Naive thymus-derived CD4-positive, alpha-beta T cell (primary cell): ENCODE measurements around the gene DUSP22. TPM values are rescaled to one million over a fixed set of nuclear protein-coding genes. Genes with fewer than 3 reads are reported as not detected.

Source experiments
- ATAC-seq: fragments of 150-1000 bp; cut with Tn5 transposase; 2 replicates; pipeline ENCODE4 v1.10.0; 2021; ENCODE audit warnings: mild to moderate bottlenecking, moderate library complexity
- CTCF ChIA-PET: fragments of 350-600 bp; sonication (Branson Sonifier 250); formaldehyde crosslinking; loops from one replicate; lab custom pipeline; 2021; ENCODE audit warnings: antibody characterized with exemption; lab: Charles Lee
- POLR2A ChIA-PET: fragments of 350-600 bp; sonication (Branson Sonifier 250); formaldehyde crosslinking; loops from one replicate; lab custom pipeline; 2021; ENCODE audit warnings: antibody characterized with exemption, inconsistent platforms; lab: Charles Lee
- DNase-seq, 9 donors: peaks; one replicate each; pipeline versions ENCODE4 v3.0.0 to v3.0.0-alpha.2; 2020 to 2022; ENCODE audit warnings: mixed read lengths in 1 of 9
- H3K27ac ChIP-seq: one replicate; pipeline ENCODE4 v1.7.0; 2013; ENCODE audit warnings: mild to moderate bottlenecking, low read depth, low read length, moderate library complexity
- H3K27me3 ChIP-seq, 2 donors: one replicate each; pipeline ENCODE4 v1.7.0; 2013; ENCODE audit warnings: low read length in 2 of 2, mild to moderate bottlenecking in 2 of 2, moderate library complexity in 2 of 2; ENCODE audit not compliant: control insufficient read depth in 2 of 2, insufficient read depth in 2 of 2
- H3K36me3 ChIP-seq, 3 experiments: 1 replicate in 2 of 3; 2 replicates in 1 of 3; pipeline ENCODE4 v1.7.0; 2013; ENCODE audit warnings: low read length in 3 of 3, mild to moderate bottlenecking in 3 of 3, moderate library complexity in 1 of 3; ENCODE audit not compliant: insufficient read depth in 3 of 3, control insufficient read depth in 2 of 3
- H3K4me1 ChIP-seq, 2 donors: one replicate each; pipeline ENCODE4 v1.7.0; 2013; ENCODE audit warnings: low read length in 2 of 2, mild to moderate bottlenecking in 2 of 2, moderate library complexity in 1 of 2; ENCODE audit not compliant: control insufficient read depth in 2 of 2, insufficient read depth in 2 of 2
- H3K4me3 ChIP-seq: 2 replicates; pipeline ENCODE4 v1.7.0; 2013; ENCODE audit warnings: mild to moderate bottlenecking, low read length
- H3K9me3 ChIP-seq, 3 experiments: 1 replicate in 2 of 3; 2 replicates in 1 of 3; pipeline ENCODE4 v1.7.0; 2013; ENCODE audit warnings: low read length in 3 of 3; ENCODE audit not compliant: control insufficient read depth in 2 of 3
- H3K27ac Mint-ChIP-seq, 9 donors: one replicate each; pipeline ENCODE4 v1.8.0; 2020 to 2022; ENCODE audit warnings: mixed read lengths in 9 of 9, mild to moderate bottlenecking in 8 of 9, moderate library complexity in 5 of 9, inconsistent platforms in 2 of 9
- H3K27me3 Mint-ChIP-seq, 5 donors: one replicate each; pipeline ENCODE4 v1.8.0; 2021 to 2022; ENCODE audit warnings: mixed read lengths in 5 of 5, mild to moderate bottlenecking in 1 of 5
- H3K36me3 Mint-ChIP-seq, 5 donors: one replicate each; pipeline ENCODE4 v1.8.0; 2020 to 2022; ENCODE audit warnings: mixed read lengths in 5 of 5, mild to moderate bottlenecking in 3 of 5, inconsistent platforms in 1 of 5
- H3K4me1 Mint-ChIP-seq, 7 donors: one replicate each; pipeline ENCODE4 v1.8.0; 2020 to 2022; ENCODE audit warnings: mixed read lengths in 7 of 7, mild to moderate bottlenecking in 3 of 7, inconsistent platforms in 1 of 7
- H3K4me3 Mint-ChIP-seq, 10 donors: one replicate each; pipeline ENCODE4 v1.8.0; 2020 to 2022; ENCODE audit warnings: mild to moderate bottlenecking in 10 of 10, mixed read lengths in 10 of 10, moderate library complexity in 6 of 10, inconsistent platforms in 2 of 10
- H3K9me3 Mint-ChIP-seq, 11 donors: one replicate each; pipeline ENCODE4 v1.8.0; 2020 to 2022; ENCODE audit warnings: mixed read lengths in 11 of 11, mild to moderate bottlenecking in 4 of 11, inconsistent platforms in 1 of 11, moderate library complexity in 1 of 11
- intact Hi-C, 2 donors: fragments of 100-400 bp; cut with micrococcal nuclease; formaldehyde crosslinking; loops; one replicate each; pipeline ENCODE4 v1.15.1; 2023
- polyA plus RNA-seq, 2 donors: library from polyadenylated mRNA; unstranded; fragments of 300-500 nt; fragmentation: Illumina TruSeq; gene quantifications; one replicate each; pipeline ENCODE4 v1.2.3, GENCODE V29; 2021
- total RNA-seq, 6 experiments: library from RNA in 5 of 6; stranded (reverse) in 5 of 6; gene quantifications; 1 replicate in 5 of 6; 2 replicates in 1 of 6; pipeline ENCODE4 v1.2.3 and lab custom pipeline; 2021 to 2026

The DUSP22 gene
- total and polyA plus RNA-seq, 7 experiments from 2014 or later = 24.8 to 57.2 (median 36.6) TPM

DNA sequence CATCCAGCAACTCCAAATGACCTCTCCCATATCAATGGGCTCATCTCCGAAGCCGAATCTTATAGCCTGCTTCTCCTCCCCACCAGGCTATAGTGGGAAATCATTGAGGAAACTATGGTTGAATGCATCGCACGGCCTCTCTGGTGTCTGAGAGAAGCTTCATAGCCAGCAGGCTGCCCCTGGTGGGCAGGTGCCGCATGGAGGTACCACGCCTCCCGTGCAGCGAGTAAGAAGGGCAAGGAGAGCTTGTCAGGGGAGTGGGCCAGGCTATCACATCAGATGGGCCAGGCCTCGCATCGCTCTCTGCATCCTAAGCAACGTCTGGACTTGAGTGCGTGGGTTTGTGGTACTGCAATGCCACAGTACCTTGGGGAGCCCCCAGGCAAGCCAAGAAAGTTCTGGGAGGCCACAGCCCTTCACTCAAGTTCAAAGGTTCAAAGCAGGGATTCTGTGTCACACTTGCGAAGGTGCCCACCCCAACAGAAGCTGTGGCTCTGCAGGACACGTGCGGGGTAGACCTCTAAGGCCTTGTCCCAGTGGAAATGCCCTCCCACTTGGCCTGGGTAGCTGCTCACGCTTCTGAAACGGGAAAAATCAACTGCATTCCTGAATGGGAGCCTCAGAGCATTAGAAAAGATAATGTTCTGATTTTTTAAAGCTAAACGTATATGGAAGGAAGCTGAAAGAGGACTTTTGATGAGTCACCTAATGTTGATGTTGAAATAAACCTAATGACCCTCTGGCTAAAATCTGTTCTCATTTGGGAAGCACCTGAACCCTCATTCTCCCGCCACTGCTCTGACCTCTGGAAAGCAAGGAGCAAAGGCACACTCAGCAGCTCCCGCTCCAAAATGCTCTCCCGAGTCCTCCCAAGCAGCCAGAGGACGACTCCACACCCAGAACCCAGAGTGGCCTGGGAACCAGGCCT, 90.9 kb downstream of the DUSP22 start:
- Histone ChIP-seq H3K36me3 (no peaks in the 10 kb centered on the region), H3K9me3 (no peaks in the 10 kb centered on the region), H3K4me1 (no peaks in the 10 kb centered on the region), H3K27ac (no peak overlapping the region), H3K4me3 (no peak overlapping the region), H3K27me3 (no peaks in the 10 kb centered on the region)
- no peak overlapping the region for H3K27ac Mint-ChIP-seq
- no peak overlapping the region for H3K4me3 Mint-ChIP-seq
- H3K27me3 Mint-ChIP-seq = peaks cover 2 to 32% (median 16%) of the 10 kb centered on the region in 5 donors
- peaks cover 4 to 18% (median 7%) of the 10 kb centered on the region in 7 donors for H3K4me1 Mint-ChIP-seq
- H3K36me3 Mint-ChIP-seq = peaks cover 0 to 4% (median 0%) of the 10 kb centered on the region in 5 donors
- CTCF ChIA-PET = no interaction called here
- H3K9me3 Mint-ChIP-seq = peaks cover 0 to 2% (median 0%) of the 10 kb centered on the region in 11 donors
- POLR2A ChIA-PET = no interaction called here
- DNase-seq (no peak), ATAC-seq (no peak)
- intact Hi-C loops = loop anchor here in 1 of 2 donors (10.0 kb wide), 1 partner anchor 412 kb away; no protein-coding TSS in a partner anchor

DNA sequence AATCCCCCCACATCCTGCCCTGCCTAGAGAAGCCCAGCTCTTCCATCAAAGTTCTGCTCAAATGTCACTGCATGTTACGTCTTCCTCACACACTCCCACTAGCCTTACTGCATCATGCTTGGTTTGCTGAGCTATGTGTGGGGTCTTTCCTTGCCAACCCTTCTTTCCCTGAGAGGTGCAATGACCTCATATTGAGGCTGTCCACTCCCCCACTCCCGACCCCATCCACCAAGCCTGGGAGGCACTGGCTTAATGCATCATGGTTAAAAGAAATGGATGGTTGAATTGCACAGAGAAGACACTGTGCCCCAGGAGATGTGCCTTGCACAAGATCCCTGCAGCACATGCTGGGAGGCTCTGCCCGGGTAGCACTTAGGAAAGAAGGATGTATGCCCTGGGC, 91.6 kb downstream of the DUSP22 start:
- Mint-ChIP-seq H3K27me3 (peaks cover 2 to 32% (median 20%) of the 10 kb centered on the region in 5 donors), H3K4me1 (peaks cover 0 to 23% (median 6%) of the 10 kb centered on the region in 7 donors), H3K4me3 (no peak overlapping the region), H3K9me3 (peaks cover 0 to 2% (median 0%) of the 10 kb centered on the region in 11 donors), H3K36me3 (peaks cover 0 to 4% (median 0%) of the 10 kb centered on the region in 5 donors), H3K27ac (no peak overlapping the region)
- no peak for DNase-seq
- ChIA-PET CTCF (interaction anchor here (0.8 kb wide), 1 partner anchor 290 kb away, joined by 4 read pairs; no protein-coding TSS in a partner anchor), POLR2A (no interaction called here)
- no peaks in the 10 kb centered on the region for H3K9me3 ChIP-seq
- no peak overlapping the region for H3K4me3 ChIP-seq
- H3K36me3 ChIP-seq = no peaks in the 10 kb centered on the region
- intact Hi-C loops = loop anchor here in 1 of 2 donors (10.0 kb wide), 1 partner anchor 411 kb away; no protein-coding TSS in a partner anchor
- no peaks in the 10 kb centered on the region for H3K4me1 ChIP-seq
- H3K27ac ChIP-seq = no peak overlapping the region
- H3K27me3 ChIP-seq = no peaks in the 10 kb centered on the region
- no peak for ATAC-seq

- H3K27me3 ChIP-seq = no peaks in the 10 kb centered on the region
- peaks cover 5 to 7% of the 10 kb centered on the region in 2 donors for H3K4me1 ChIP-seq
- H3K9me3 ChIP-seq = no peaks in the 10 kb centered on the region
- H3K4me3 Mint-ChIP-seq = no peak overlapping the region
- H3K27ac ChIP-seq = no peak overlapping the region
- DNase-seq (no peak), ATAC-seq (no peak)
- H3K27me3 Mint-ChIP-seq = peaks cover 2 to 30% (median 24%) of the 10 kb centered on the region in 5 donors
- H3K9me3 Mint-ChIP-seq = peaks cover 0 to 2% (median 0%) of the 10 kb centered on the region in 11 donors
- H3K27ac Mint-ChIP-seq = no peak overlapping the region
- H3K4me1 Mint-ChIP-seq = peaks cover 7 to 29% (median 13%) of the 10 kb centered on the region in 7 donors
- H3K4me3 ChIP-seq = no peak overlapping the region
- H3K36me3 ChIP-seq = no peaks in the 10 kb centered on the region
- peaks cover 0 to 4% (median 0%) of the 10 kb centered on the region in 5 donors for H3K36me3 Mint-ChIP-seq
- CTCF ChIA-PET = interaction anchor here (0.8 kb wide), 1 partner anchor 289 kb away, joined by 4 read pairs; no protein-coding TSS in a partner anchor
- intact Hi-C loops = loop anchor here in 1 of 2 donors (5.0 to 10.0 kb wide), 3 partner anchors 207 to 1012 kb away; no protein-coding TSS in a partner anchor
- POLR2A ChIA-PET = no interaction called here
These were observed 92.6 kb downstream of the DUSP22 start for GRCh38 chr6:384898-385297.

DNA sequence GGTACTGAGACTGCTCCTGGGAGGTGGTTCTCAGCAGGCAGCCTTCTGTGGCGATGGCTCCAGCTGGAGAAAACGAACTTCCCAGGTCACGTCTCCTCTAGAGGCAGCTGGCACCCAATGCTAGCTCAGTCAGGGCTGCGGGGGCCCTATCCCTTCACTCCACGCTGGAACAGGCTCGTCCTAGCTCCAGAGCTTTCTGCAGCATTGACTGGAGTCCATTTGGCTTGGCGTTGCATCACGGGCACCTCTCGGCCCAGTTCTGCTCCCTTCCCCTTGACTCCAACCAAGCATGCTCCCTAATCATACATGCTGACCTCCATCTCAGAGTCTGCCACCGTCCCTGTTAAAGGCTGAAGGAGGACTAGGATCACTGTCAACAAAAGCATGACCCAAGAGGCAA, 93.3 kb downstream of the DUSP22 start:
- Histone ChIP-seq H3K27ac (no peak overlapping the region), H3K36me3 (no peaks in the 10 kb centered on the region), H3K27me3 (no peaks in the 10 kb centered on the region), H3K4me1 (peaks cover 10 to 14% of the 10 kb centered on the region in 2 donors), H3K9me3 (no peaks in the 10 kb centered on the region), H3K4me3 (no peak overlapping the region)
- intact Hi-C loops = loop anchor here in 1 of 2 donors (5.0 to 10.0 kb wide), 3 partner anchors 207 to 1012 kb away; no protein-coding TSS in a partner anchor
- DNase-seq = no peak
- no peak for ATAC-seq
- peaks cover 11 to 32% (median 14%) of the 10 kb centered on the region in 7 donors for H3K4me1 Mint-ChIP-seq
- H3K4me3 Mint-ChIP-seq = no peak overlapping the region
- peaks cover 0 to 28% (median 18%) of the 10 kb centered on the region in 5 donors for H3K27me3 Mint-ChIP-seq
- H3K36me3 Mint-ChIP-seq = peaks cover 0 to under 1% (median 0%) of the 10 kb centered on the region in 5 donors
- H3K9me3 Mint-ChIP-seq = peaks cover 0 to 2% (median 0%) of the 10 kb centered on the region in 11 donors
- POLR2A ChIA-PET = no interaction called here
- H3K27ac Mint-ChIP-seq = no peak overlapping the region
- CTCF ChIA-PET = no interaction called here

GRCh38 chr6:386688-387266, 94.5 kb downstream of the DUSP22 start:
- ATAC-seq (no peak), DNase-seq (no peak)
- H3K4me3 ChIP-seq = no peak overlapping the region
- H3K27ac ChIP-seq = no peak overlapping the region
- Mint-ChIP-seq H3K27me3 (peaks cover 0 to 26% (median 10%) of the 10 kb centered on the region in 5 donors), H3K4me3 (no peak overlapping the region), H3K4me1 (peaks cover 11 to 38% (median 20%) of the 10 kb centered on the region in 7 donors), H3K27ac (no peak overlapping the region), H3K9me3 (no peaks in the 10 kb centered on the region), H3K36me3 (no peaks in the 10 kb centered on the region)
- peaks cover 13 to 16% of the 10 kb centered on the region in 2 donors for H3K4me1 ChIP-seq
- no peaks in the 10 kb centered on the region for H3K27me3 ChIP-seq
- no peaks in the 10 kb centered on the region for H3K9me3 ChIP-seq
- ChIA-PET POLR2A (no interaction called here), CTCF (interaction anchor here (1.2 kb wide), 1 partner anchor 206 kb away, joined by 3 read pairs; no protein-coding TSS in a partner anchor)
- intact Hi-C loops = loop anchor here in 1 of 2 donors (5.0 to 10.0 kb wide), 3 partner anchors 206 to 1011 kb away; no protein-coding TSS in a partner anchor
- peaks cover 0 to 2% (median 0%) of the 10 kb centered on the region in 3 experiments for H3K36me3 ChIP-seq

DNA sequence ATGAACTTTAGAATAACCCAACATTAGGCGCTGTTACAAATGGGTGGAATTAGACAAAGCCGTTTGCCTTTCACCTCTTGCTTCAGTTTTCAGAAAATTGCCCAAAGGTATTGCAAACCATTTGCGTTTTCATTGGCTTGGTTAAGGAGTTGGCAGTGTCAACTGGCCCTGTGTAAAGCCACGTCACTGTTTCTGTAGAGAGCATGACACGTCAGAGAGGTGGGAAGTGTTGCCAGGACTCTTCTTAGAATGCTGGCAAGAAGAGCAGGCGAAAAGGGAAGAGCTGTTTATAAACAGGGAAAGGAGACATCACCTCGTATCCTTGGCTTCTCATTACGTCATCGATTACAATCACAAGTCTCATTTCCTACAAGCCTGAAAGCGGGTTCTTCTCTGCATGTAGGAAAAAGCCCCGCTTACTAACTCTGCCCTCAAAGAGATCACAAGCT, 95.0 kb downstream of the DUSP22 start:
- Mint-ChIP-seq H3K27me3 (peaks cover 0 to 26% (median 8%) of the 10 kb centered on the region in 5 donors), H3K4me3 (no peak overlapping the region), H3K27ac (no peak overlapping the region), H3K36me3 (no peaks in the 10 kb centered on the region), H3K4me1 (peaks cover 11 to 36% (median 19%) of the 10 kb centered on the region in 7 donors), H3K9me3 (no peaks in the 10 kb centered on the region)
- H3K4me3 ChIP-seq = no peak overlapping the region
- intact Hi-C loops = loop anchor here in 1 of 2 donors (5.0 to 10.0 kb wide), 3 partner anchors 205 to 1010 kb away; no protein-coding TSS in a partner anchor
- no peaks in the 10 kb centered on the region for H3K27me3 ChIP-seq
- ChIA-PET POLR2A (no interaction called here), CTCF (interaction anchor here (0.6 to 1.2 kb wide), 4 partner anchors 200 to 1010 kb away, joined by 3 read pairs; no protein-coding TSS in a partner anchor)
- no peak for DNase-seq
- H3K4me1 ChIP-seq = peaks cover 13 to 16% of the 10 kb centered on the region in 2 donors
- H3K27ac ChIP-seq = no peak overlapping the region
- ATAC-seq = no peak
- no peaks in the 10 kb centered on the region for H3K9me3 ChIP-seq
- H3K36me3 ChIP-seq = peaks cover 0 to 8% (median 0%) of the 10 kb centered on the region in 3 experiments
